ENCODE results near the gene HSPA14. TPM values are rescaled to one million over a fixed set of nuclear protein-coding genes. Genes with fewer than 3 reads are reported as not detected.

Gene HSPA14
- total and polyA plus RNA-seq, 10 donors = 11.6 to 24.1 (median 13.5) TPM

- H3K9me3 ChIP-seq = no peaks in the 10 kb centered on the region
- intact Hi-C loops (cut with DNase I; ENCODE audit: low total_unique reads) = no loop called here
- H3K4me3 ChIP-seq = no peak overlapping the region
- H3K36me3 ChIP-seq = peaks cover 2 to 51% (median 36%) of the 10 kb centered on the region in 6 donors
- WGBS, 5 donors = 94 to 100% (median 95%) methylated on average over 2 of the region's 2 CpGs
- no peak for TF ChIP-seq POLR2A (IDR thresholded peaks at IDR 0.05)
- TF ChIP-seq CTCF (IDR thresholded peaks at IDR 0.05 in 8 of 11, conservative IDR thresholded peaks at IDR 0.05 in 3 of 11) = no peak
- no peak for TF ChIP-seq POLR2AphosphoS5 (IDR thresholded peaks at IDR 0.05)
- no peak overlapping the region for H3K27ac ChIP-seq
- no peak for DNase-seq
- no peaks in the 10 kb centered on the region for H3K27me3 ChIP-seq (replicated peaks in 1 of 7)
- peaks cover 10 to 39% (median 27%) of the 10 kb centered on the region in 6 donors for H3K4me1 ChIP-seq
These were observed 2.1 kb downstream of the HSPA14 start for GRCh38 chr10:14840178-14840577.

GRCh38 chr10:14843327-14843988 is 5.4 kb downstream of the HSPA14 start:
- Histone ChIP-seq H3K36me3 (peaks cover 2 to 77% (median 41%) of the 10 kb centered on the region in 6 donors), H3K9me3 (no peaks in the 10 kb centered on the region), H3K27me3 (replicated peaks in 1 of 7) (no peaks in the 10 kb centered on the region), H3K4me1 (peaks cover 0 to 21% (median 17%) of the 10 kb centered on the region in 6 donors), H3K4me3 (no peak overlapping the region), H3K27ac (no peak overlapping the region)
- no peak for TF ChIP-seq POLR2A (IDR thresholded peaks at IDR 0.05)
- 90 to 95% (median 92%) methylated on average over 11 to 15 of the region's 15 CpGs for WGBS, 5 donors
- intact Hi-C loops (cut with DNase I; ENCODE audit: low total_unique reads) = no loop called here
- DNase-seq = no peak

GRCh38 chr10:14844948-14845347 is 6.8 kb downstream of the HSPA14 start:
- DNase-seq = no peak
- H3K36me3 ChIP-seq = peaks cover 2 to 92% (median 44%) of the 10 kb centered on the region in 6 donors
- H3K4me1 ChIP-seq = peaks cover 0 to 8% (median 6%) of the 10 kb centered on the region in 6 donors
- no peak overlapping the region for H3K4me3 ChIP-seq
- H3K27ac ChIP-seq = no peak overlapping the region
- H3K27me3 ChIP-seq (replicated peaks in 1 of 7) = no peaks in the 10 kb centered on the region
- intact Hi-C loops (cut with DNase I; ENCODE audit: low total_unique reads) = no loop called here
- no peak for TF ChIP-seq POLR2AphosphoS5 (IDR thresholded peaks at IDR 0.05)
- TF ChIP-seq CTCF (IDR thresholded peaks at IDR 0.05 in 8 of 11, conservative IDR thresholded peaks at IDR 0.05 in 3 of 11) = no peak
- TF ChIP-seq POLR2A (IDR thresholded peaks at IDR 0.05) = no peak
- H3K9me3 ChIP-seq = no peaks in the 10 kb centered on the region
- 76 to 87% (median 83%) methylated on average over 2 of the region's 2 CpGs for WGBS, 5 donors

- H3K27me3 ChIP-seq (replicated peaks in 1 of 7) = no peaks in the 10 kb centered on the region
- no peaks in the 10 kb centered on the region for H3K9me3 ChIP-seq
- peaks cover 0 to 94% (median 31%) of the 10 kb centered on the region in 6 donors for H3K36me3 ChIP-seq
- no peaks in the 10 kb centered on the region for H3K4me1 ChIP-seq
- WGBS, 5 donors = 91 to 99% (median 95%) methylated on average over 3 of the region's 3 CpGs
- no peak overlapping the region for H3K27ac ChIP-seq
- TF ChIP-seq POLR2A (IDR thresholded peaks at IDR 0.05) (no peak), CTCF (IDR thresholded peaks at IDR 0.05 in 8 of 11, conservative IDR thresholded peaks at IDR 0.05 in 3 of 11) (no peak), POLR2AphosphoS5 (IDR thresholded peaks at IDR 0.05) (no peak)
- intact Hi-C loops (cut with DNase I; ENCODE audit: low total_unique reads) = no loop called here
- no peak overlapping the region for H3K4me3 ChIP-seq
- no peak for DNase-seq
These were observed 14.1 kb downstream of the HSPA14 start for GRCh38 chr10:14852236-14852635.
